IPS-11a (cell line): ENCODE measurements around the gene UBE2E3.
A peak's percentile ranks its signal among the peaks of the same experiment; 100 is the strongest.
"Not testable (repeated sequence)": the region's sequence is repeated elsewhere in the genome, so short reads cannot be mapped to it uniquely, and the experiment has no call there.

ENCODE experiments used
- H3K4me3 ChIP-seq: one replicate; pipeline ENCODE4 v1.5.1; 2013; ENCODE audit warnings: low read depth, low read length, control low read depth

Gene UBE2E3

GRCh38 chr2:180980106-180980942, at the start of gene UBE2E3:
Gene UBE2E3 (plus strand): TSS chr2:180980605. CDS start chr2:180982043, 1,438 bp downstream.
- peak within 1 kb of the TSS; percentile 87 for H3K4me3 ChIP-seq

- no peak overlapping the region for H3K4me3 ChIP-seq
Measured at GRCh38 chr2:180931841-180932240, 48.6 kb upstream of the UBE2E3 start.

- no peak overlapping the region for H3K4me3 ChIP-seq
Measured at GRCh38 chr2:180933332-180933731, 47.1 kb upstream of the UBE2E3 start.

- H3K4me3 ChIP-seq, result no peak overlapping the region
Measured at GRCh38 chr2:180934911-180935310, 45.5 kb upstream of the UBE2E3 start.

GRCh38 chr2:180937480-180937879, 42.9 kb upstream of the UBE2E3 start:
- not testable (repeated sequence) for H3K4me3 ChIP-seq

- H3K4me3 ChIP-seq, result no peak overlapping the region
Measured at GRCh38 chr2:180938451-180938850, 42.0 kb upstream of the UBE2E3 start.

GRCh38 chr2:180943275-180943674, 37.1 kb upstream of the UBE2E3 start:
- H3K4me3 ChIP-seq, result no peak overlapping the region

GRCh38 chr2:180944372-180944771, 36.0 kb upstream of the UBE2E3 start:
- no peak overlapping the region for H3K4me3 ChIP-seq

- H3K4me3 ChIP-seq, result no peak overlapping the region
Measured at GRCh38 chr2:180947208-180947689, 33.2 kb upstream of the UBE2E3 start.

- no peak overlapping the region for H3K4me3 ChIP-seq
Measured at GRCh38 chr2:180949896-180950295, 30.5 kb upstream of the UBE2E3 start.

- H3K4me3 ChIP-seq, result no peak overlapping the region
Measured at GRCh38 chr2:180952082-180952481, 28.3 kb upstream of the UBE2E3 start.

- H3K4me3 ChIP-seq, result no peak overlapping the region
Measured at GRCh38 chr2:180952731-180953336, 27.6 kb upstream of the UBE2E3 start.

- no peak overlapping the region for H3K4me3 ChIP-seq
Measured at GRCh38 chr2:180953550-180953949, 26.9 kb upstream of the UBE2E3 start.

GRCh38 chr2:180955101-180955500, 25.3 kb upstream of the UBE2E3 start:
- H3K4me3 ChIP-seq, result no peak overlapping the region

- H3K4me3 ChIP-seq, result no peak overlapping the region
Measured at GRCh38 chr2:180959787-180960186, 20.6 kb upstream of the UBE2E3 start.

GRCh38 chr2:180960982-180961381, 19.4 kb upstream of the UBE2E3 start:
- H3K4me3 ChIP-seq, result no peak overlapping the region

- no peak overlapping the region for H3K4me3 ChIP-seq
Measured at GRCh38 chr2:180962727-180963314, 17.6 kb upstream of the UBE2E3 start.

GRCh38 chr2:180966378-180966777, 14.0 kb upstream of the UBE2E3 start:
- H3K4me3 ChIP-seq, result no peak overlapping the region

GRCh38 chr2:180969124-180969523, 11.3 kb upstream of the UBE2E3 start:
- H3K4me3 ChIP-seq, result no peak overlapping the region

GRCh38 chr2:180970016-180970415, 10.4 kb upstream of the UBE2E3 start:
- H3K4me3 ChIP-seq, result no peak overlapping the region

GRCh38 chr2:180971811-180972210, 8.6 kb upstream of the UBE2E3 start:
- no peak overlapping the region for H3K4me3 ChIP-seq

GRCh38 chr2:180975585-180975984, 4.8 kb upstream of the UBE2E3 start:
- no peak overlapping the region for H3K4me3 ChIP-seq
